Endometrial microvascular endothelial cells (primary cell): ENCODE measurements around the gene SPRR2A. TPM values are rescaled to one million over a fixed set of nuclear protein-coding genes. Genes with fewer than 3 reads are reported as not detected.
"Not testable (repeated sequence)": the region's sequence is repeated elsewhere in the genome, so short reads cannot be mapped to it uniquely, and the experiment has no call there.

ENCODE experiments used
- in situ Hi-C: cut with HindIII; loops from 2 replicates; pipeline ENCODE4 v1.10.0; 2017; ENCODE audit warnings: low sequenced_read_pairs, low pct_unique_long_range_greater_than_20kb; ENCODE audit errors: inconsistent ontology term
- total RNA-seq: library from RNA; depleted of rRNA; stranded (reverse); fragments of >200 nt; gene quantifications from one replicate; pipeline ENCODE4 v1.2.3, GENCODE V29; 2015; ENCODE audit errors: inconsistent ontology term

SPRR2A gene
- not detected for total RNA-seq

DNA sequence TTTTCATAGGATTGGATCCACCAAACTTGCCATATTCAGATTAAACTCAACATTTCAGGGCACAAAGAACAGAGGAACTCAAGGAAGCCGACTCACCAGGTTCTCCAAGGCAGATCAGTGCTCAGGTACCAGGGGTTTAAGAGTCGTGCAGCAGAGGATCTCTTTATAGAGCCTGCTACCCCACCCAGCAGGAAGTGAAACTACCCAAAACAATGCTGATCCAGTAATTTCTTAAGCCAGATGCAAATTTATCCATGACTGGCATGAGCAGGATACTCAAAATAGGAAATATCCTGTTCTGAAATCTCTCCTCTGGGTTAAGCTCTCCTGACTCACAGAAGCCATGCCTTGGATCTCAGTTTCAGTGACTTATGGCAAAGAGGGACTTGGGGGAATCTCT lies at the start of gene SPRR2A:
SPRR2A (minus strand) TSS at position 138 of the 400 bp plus-strand sequence. CDS start 777 bp downstream, outside the sequence.
- in situ Hi-C loops, result no loop called here

GRCh38 chr1:153100245-153100644 lies 42.9 kb upstream of the SPRR2A start:
- in situ Hi-C loops, result no loop called here

- in situ Hi-C loops, result no loop called here
Measured at GRCh38 chr1:153099461-153100045, 42.2 kb upstream of the SPRR2A start.

- in situ Hi-C loops, result no loop called here
Measured at GRCh38 chr1:153095764-153096163, 38.5 kb upstream of the SPRR2A start.

- in situ Hi-C loops, result no loop called here
Measured at GRCh38 chr1:153094426-153094825, 37.1 kb upstream of the SPRR2A start, which contains the start of gene SPRR2E. Gene SPRR2E, minus strand, starts transcription at chr1:153094526. Its CDS starts 775 bp downstream, at chr1:153093751.

DNA sequence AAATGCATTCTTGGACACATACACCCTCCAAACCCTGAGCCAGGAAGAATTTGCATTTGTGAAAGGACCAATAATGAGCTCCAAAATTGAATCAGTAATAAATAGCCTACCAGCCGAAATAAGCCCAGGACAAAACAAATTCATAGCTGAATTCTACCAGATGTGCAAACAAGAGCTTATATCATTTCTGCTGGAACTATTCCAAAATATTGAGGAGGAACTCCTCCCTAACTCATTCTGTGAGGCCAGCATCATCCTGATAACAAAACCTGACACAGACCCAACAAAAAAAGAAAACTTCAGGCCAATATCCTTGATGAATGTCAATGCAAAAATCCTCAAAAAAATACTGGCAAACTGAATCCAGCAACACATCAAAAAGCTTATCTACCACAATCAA lies 30.3 kb upstream of the SPRR2A start:
- in situ Hi-C loops, result no loop called here

- in situ Hi-C loops, result no loop called here
Measured at GRCh38 chr1:153081736-153082135, 24.4 kb upstream of the SPRR2A start.

- in situ Hi-C loops, result no loop called here
Measured at GRCh38 chr1:153072806-153073726, 15.8 kb upstream of the SPRR2A start.

DNA sequence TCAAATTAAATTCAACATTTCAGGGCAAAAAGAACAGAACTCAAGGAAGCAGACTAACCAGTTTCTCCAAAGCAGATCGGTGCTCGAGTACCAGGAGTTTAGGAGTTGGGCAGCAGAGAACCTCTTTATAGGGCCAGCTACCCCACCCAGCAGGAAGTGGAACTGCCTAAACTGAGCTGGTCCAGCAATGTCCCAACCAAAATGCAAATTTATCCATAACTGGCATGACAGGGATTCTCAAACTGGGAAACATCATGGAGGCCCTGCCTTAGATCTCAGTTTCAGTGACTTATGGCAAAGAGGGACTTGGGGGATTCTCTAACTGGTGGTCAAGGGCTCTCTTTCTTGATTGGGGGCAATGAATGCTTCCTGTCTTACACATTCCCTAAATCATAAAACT lies 14.2 kb upstream of the SPRR2A start, which contains the start of gene SPRR2B:
SPRR2B (minus strand) TSS at position 101 of the 400 bp plus-strand sequence. CDS start 772 bp downstream, outside the sequence.
- in situ Hi-C loops, result no loop called here

- in situ Hi-C loops, result no loop called here
Measured at GRCh38 chr1:153070243-153070642, 12.9 kb upstream of the SPRR2A start.

DNA sequence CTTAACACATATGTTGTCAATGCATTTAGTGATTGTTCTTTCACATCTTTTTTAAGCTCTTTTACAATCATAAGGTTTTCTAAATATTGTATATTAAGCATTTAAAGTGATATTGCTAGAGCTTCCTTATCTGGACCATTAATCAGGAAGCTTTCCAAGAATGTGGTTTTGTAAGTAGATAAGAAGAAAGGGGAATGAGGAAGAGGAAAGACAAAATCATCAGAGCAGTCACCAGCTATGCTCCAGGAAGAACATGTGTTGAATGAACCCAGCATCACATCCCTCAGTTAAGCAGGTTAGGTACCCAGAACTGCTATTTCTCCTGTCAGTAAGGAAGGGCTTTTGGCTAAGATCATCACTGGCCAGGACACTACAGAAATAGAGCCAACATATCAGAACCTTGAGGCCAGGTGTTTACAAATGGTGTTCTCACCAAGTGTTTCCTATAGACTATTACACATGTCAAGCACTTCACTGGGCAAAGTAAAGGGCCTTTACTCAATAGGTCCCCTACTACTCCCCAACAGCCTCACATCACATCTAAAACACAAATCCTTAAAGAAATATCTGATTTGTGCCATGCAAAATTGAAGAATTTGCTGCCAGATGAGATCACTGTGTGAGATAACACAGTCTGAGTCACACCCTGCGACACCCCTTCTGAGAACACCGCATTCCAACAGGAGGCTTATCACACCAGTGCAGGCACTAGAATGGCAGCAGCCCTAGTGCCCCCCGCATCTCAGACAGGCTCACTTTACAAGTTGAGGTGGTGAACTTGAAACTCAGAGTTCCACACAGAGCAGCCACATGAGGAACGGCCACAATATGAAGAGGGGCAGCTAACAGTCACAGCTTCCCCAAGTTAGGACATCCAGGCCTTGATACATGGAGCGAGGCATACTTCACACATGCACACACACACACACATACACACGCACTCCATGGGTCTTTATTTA lies 1.8 kb upstream of the SPRR2A start:
- in situ Hi-C loops, result no loop called here

DNA sequence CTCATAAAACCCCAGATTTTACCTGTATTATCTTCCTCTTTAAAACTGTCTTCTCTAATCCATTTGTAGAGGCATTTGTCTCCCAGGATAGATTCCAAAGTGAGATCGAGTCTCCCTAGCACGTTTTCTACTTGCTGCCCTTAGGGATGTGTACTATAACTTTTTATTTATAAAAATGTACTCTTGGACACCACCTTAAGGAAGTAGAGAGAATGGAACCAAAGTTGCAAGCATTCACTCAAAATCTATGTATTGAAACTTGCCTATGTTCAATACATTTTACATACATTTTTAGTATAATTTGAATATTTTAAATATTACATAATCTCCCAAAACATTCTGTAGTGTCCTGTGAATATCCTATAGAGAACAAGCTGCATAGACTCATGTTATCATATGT lies 842 bp upstream of the SPRR2A start:
- in situ Hi-C loops, result no loop called here

- in situ Hi-C loops, result not testable (repeated sequence)
Measured at GRCh38 chr1:153056111-153056510, 1.2 kb downstream of the SPRR2A start.

- in situ Hi-C loops, result no loop called here
Measured at GRCh38 chr1:153049211-153049610, 8.1 kb downstream of the SPRR2A start.

DNA sequence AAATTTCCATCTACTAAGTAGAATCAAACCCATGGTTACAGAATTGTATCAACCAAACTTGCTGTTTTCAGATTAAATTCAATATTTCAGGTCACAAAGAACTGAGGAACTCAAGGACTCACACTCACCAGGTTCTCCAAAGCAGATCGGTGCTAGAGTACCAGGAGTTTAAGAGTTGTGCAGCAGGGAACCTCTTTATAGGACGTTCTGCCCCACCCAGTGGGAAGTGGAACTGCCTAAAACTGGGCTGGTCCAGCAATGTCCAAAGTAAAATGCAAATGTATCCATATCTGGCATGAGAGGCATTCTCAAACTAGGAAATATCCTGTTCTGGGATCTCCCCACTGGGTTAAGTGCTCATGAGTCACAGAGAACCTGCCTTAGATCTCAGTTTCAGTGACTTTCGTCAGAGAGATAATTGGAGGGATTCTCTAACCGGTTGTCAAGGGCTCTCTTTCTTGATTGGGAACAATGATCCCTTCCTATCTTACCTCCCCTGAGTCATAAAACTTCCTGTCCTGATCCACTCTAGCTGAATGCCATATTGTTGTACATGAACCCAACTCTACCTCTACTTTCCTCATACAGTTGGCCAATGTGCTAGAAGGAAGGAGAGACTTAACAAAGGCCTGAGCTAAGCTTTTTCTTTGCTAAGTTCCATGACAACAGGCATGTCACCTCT lies 16.2 kb downstream of the SPRR2A start, which contains the start of gene SPRR2D:
SPRR2D (minus strand) TSS at position 171 of the 682 bp plus-strand sequence. CDS start 774 bp downstream, outside the sequence.
- in situ Hi-C loops, result no loop called here

DNA sequence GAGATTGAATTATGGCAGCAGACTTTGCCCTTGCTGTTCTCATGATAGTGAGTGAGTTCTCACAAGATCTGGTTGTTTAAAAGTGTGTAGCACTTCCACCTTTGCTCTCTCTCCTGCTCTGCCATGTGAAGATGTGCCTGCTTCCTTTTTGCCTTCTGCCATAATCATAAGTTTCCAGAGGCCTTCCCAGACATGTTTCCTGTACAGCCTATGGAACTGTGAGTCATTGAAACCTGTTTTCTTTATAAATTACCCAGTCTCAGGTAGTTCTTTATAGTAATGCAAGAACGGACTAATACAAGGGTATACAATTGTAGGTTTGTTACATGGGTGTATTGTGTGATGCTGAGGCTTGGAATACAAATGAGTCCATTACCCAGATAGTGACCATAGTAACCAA lies 22.1 kb downstream of the SPRR2A start:
- in situ Hi-C loops, result no loop called here

DNA sequence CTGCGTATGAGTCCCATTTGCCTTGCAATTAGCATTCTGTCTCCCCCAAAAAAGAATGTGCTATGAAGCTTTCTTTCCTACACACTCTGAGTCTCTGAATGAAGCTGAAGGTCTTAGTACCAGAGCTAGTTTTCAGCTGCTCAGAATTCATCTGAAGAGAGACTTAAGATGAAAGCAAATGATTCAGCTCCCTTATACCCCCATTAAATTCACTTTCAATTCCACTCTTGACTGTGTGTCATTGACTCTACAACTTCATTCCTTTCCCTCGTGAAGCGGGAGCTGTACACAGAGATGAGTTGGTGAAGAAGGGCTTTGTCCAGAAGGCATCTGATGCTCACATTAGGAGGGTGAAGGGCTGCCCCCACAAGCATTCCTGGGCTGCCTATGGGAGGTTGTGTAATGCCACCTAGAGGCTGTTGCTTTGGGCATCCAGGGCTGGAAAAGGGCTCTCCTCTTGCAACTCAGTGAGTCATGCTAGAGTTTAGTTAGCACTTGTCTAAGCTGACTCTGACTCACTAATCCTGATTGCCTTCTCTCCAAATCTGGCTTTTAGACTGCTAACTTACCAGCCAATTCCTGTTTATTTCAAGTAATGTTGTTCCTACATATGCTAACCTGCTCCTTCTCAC lies 24.5 kb downstream of the SPRR2A start:
- in situ Hi-C loops, result no loop called here

GRCh38 chr1:153032073-153032472 lies 25.2 kb downstream of the SPRR2A start:
- in situ Hi-C loops, result no loop called here
